HuH-7 (cell line): ENCODE measurements around the gene NR6A1.
"Not testable (repeated sequence)": the region's sequence is repeated elsewhere in the genome, so short reads cannot be mapped to it uniquely, and the experiment has no call there.

Experiments
- DNase-seq: peaks from one replicate; pipeline ENCODE4 v3.0.0; 2011; ENCODE audit warnings: low spot score

Gene NR6A1

DNA sequence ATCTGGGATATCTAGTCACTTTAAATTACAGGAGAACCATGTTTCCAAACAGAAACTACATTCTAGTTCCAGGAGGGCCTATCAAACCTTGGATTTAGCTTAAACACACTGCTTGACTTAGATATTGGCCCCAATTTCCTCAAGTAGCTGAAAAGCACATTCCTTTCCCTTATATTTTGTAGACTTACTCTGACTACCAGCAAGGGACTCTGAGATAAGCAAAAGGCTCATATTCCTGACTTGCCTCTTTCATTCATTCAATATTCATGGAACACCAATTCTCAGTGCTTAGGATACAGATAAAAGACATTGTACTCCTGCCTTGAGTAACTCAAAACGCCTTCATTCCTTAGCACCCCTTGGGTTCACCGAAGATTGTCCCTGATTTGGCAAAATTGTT, 11.8 kb downstream of the NR6A1 start:
- DNase-seq, result no peak

DNA sequence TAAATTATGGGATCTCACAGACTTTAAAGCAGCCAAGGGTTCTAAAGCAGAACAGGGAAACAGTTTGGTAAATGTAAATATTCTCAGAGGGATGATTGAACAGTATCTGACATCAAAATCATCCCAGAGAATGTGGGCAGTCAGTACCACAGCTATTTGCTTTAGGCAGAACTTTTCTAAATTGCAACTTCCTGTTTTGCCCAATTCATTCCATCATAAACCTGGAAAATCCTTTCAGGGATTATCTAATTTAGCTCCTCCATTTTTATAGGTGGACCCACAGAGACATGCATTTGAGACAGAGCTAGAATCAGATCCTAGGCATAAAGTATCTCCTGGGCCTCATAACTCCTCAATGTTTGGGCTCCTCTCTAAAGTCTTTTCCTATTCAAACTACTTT, 12.4 kb downstream of the NR6A1 start:
- DNase-seq, result no peak

DNA sequence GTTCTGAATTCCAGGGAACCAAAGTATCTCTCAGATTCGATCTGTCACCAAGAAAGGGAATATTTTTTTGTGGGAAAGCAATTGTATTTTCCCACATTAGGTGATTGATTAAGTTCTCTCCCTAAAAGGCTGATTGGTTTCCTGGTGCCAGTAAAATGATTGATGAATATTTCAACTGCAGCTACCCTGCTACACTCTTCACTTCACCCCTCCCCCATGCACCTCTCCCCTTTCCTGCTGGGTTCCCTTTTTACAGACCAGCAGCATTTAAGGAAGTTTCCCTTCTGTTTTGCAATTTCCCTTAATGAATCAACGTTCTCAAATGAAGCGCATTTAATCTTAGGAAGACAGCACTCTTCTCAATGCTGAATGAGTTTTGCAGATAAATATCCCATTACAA, 13.1 kb downstream of the NR6A1 start:
- no peak for DNase-seq

DNA sequence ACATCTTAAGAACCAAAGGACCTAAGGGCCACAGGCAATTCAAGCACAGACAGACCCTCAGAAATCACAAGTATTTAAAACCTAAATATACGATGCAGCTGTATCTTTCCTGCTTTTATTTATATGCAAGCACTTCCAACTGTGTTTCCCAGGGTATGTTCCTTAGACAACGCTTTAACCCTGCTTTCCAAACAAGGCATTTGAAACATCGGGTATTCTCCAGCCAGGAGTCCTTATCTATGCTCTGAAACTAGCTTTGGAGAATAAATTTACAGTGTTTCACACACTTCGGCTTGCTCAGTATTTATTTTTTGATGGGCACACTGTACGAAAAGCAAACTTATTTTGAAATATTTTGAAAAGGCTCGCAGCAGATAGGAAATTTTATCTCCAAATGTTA, 13.5 kb downstream of the NR6A1 start:
- DNase-seq, result no peak

DNA sequence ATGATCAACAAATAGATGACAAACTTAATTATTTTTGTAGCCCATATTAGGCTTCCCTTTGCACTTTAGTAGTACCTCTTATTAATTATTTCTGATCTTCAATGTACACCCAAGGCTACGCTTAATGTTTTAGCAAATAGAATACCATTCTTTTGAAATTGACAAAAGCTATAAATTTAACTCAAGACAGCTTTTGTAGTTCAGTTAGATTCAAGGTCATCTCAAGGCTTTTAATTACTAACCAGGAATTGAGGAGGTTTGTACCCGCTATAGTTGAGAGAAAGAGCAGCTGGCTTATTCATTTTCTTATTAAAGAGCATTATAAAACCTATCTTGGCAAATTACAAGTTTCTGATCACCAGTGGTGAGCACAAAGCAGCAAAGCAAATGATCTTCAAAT, 15.1 kb downstream of the NR6A1 start:
- no peak for DNase-seq

DNA sequence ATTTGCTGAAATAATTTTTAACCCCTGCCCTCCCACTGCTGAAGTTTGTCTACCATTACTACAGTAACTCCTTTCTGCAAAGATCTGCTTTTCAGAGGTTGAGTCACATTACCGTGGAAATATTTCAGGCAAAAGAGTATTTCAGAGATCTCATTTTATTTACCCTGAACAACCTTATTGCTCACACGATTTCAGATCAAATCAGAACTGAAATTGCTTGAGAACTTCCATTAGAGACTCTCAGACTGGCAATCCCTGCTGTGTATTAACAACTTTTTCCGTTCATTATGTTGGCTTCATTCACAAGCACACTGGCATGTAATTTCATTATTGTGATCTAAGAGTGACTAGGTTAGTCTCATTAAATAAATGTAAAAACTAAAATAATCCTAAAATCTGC, 16.1 kb downstream of the NR6A1 start:
- DNase-seq, result no peak

DNA sequence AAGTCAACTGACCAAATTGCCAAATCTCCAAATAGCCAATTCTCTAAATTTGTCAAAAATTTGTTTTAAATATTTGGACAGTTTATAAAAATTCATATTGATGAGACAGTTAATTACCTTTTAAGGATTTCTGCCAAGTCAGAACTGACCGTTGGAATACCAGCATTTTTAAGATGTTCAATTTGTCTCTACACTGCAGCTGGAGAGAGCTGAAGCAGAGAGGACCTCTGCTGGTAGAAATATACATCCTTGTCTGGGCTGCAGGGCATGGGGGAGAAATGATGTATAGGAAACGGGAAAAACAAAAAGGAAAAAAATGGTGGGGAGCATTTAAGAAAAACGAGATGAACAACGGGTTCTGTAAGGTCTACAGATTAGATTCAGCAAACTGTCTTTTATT, 16.8 kb downstream of the NR6A1 start:
- no peak for DNase-seq

DNA sequence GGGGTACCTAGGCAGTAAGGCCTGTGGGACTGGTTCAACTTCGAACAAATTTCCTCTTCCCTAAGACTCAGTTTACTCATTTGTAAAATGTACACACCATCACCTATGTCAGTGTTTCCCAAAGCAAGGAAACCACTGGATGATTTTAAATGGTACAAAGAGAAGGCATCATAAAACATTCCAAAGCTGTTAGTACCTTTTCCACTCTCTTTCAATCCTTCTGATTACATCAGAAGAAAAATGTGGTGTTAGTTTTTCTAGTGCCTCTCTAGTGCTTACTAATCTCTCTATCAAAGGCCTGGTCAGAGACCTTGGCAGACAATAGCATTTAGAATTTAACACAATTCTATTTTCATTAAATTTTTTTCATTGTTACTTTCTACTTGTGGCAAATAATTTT, 18.1 kb downstream of the NR6A1 start:
- no peak for DNase-seq

DNA sequence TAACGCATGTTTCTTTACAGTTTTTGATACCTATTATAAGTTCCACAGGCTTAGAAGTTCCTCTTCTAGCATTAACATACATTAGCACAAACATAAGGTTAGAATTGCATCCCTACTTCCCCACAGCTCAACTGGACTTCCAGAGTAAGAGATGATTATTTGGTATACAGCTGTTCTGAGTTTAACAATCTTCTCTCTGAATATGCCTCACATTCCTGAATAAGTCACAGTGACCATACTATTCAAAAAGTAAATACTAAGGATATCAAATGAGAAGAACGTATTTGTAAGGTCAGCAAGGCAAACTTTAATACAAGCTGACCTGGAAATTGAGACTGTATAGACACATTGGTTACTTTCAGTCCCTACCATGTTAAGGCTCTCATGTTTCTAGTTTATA, 21.3 kb downstream of the NR6A1 start:
- no peak for DNase-seq

DNA sequence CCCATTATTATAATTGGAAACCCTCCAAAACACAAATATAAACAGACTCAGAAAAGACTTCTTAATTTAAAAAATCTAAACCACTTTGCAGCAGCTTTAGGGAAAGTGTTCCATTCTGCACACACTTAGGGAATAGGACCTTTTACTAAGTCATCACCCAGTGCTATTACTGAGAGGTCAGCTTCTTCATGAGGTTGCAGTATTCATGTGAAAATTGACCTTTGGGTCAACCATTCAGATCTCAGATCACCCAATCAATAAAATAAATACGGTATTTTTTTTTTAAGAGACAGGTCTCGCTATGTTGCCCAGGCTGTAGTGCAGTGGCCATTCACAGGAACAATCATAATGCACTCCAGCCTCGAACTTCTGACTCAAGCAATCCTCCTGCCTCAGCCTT, 21.8 kb downstream of the NR6A1 start:
- DNase-seq, result no peak

DNA sequence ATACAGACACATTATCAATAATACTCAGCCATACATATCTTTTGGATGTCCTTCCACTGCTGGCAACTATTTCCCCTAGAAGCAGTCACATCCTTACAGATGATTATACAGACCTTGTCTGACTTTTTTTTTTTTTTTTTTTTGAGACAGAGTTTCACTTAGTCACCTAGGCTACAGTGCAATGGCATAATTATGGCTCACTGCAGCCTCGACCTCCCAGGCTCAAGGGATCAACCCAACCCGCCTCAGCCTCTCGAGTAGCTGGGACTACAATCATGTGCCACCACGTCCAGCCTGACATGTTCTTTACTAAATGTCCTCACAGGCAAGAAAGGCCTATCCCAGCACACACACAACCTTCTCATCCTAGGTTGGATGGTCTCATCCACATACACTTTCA, 24.0 kb downstream of the NR6A1 start:
- no peak for DNase-seq

DNA sequence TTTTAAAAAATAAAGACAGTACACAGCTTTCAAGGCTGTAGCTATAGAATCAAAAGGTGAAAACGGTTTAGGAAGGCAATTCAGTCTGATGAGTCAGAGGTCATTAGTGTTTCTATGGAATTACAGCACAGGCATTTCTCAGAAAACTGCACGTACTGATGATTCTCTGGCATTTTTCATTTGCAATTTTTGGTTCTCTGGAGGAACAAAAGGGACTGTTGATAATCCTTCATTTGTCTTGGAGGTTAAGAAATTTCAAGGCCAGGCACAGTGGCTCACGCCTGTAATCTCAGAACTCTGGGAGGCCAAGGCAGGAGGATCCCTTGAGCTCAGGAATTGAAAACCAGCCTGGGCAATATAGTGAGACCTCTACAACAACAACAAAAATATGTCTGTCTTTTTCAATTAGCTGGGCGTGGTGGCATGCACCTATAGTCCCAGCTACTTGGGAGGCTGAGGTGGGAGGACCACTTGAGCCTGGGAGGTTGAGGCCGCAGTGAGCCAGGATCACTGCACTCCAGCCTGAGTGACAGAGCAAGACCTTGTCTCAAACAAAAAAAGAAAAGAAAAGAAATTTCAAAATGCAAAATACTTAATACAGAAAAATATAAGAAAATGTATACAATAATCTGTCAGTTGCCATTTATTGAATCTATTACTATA, 27.3 kb downstream of the NR6A1 start:
- DNase-seq, result no peak

DNA sequence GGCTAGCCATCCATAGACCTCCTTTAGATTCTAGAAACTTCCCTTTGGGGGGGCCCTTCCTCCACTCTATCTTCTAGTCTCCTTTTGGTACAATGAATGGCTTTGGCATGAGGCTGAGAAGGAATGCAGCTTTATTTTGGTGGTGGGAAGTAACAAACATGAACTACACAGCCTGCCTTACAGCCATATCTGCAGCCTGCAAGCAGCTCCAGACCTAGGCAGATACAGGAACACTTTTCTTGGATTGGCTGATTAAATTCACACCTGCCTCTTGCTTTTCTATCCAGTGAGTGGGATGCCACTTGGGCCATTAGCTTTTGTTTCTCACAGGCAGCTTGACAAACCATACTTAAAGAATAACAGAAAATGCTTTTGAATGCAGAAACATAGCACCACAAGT, 28.2 kb downstream of the NR6A1 start:
- no peak for DNase-seq

DNA sequence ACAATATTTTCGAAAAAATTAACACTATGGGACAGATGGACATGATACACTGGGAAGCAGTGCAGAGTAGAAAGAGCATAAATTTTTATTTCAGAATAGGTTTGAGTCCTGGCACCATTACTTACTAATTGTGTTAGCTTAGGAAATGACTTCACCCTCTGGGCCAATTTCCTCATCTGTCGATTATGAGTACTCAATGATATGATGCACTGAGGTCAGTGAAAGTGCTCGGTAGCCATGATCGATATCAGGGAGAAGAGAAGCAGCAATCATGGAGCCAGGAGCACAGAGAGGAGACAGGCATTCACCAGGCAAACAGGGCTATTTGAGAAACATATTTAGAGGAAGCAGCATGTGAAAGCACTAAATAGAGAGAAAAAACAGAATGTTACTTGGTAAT, 29.4 kb downstream of the NR6A1 start:
- DNase-seq, result no peak

DNA sequence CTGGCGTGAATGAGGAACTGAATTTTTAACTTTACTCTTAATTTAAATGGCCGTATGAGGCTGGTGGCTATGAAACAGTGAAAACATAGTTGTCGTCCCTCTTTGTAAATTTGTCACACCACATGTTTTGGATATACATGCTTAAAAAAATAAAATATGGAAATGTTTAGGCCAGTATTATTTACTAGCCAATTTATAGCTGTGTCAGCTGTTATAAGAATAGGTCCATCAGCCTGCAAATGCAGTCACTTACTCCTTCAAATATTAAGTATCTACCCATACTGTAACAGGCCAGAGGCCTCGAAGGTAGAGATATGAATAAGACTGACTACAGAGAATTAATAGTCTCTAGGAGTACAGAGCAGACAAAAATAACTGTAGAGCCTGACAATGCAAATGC, 30.0 kb downstream of the NR6A1 start:
- no peak for DNase-seq

DNA sequence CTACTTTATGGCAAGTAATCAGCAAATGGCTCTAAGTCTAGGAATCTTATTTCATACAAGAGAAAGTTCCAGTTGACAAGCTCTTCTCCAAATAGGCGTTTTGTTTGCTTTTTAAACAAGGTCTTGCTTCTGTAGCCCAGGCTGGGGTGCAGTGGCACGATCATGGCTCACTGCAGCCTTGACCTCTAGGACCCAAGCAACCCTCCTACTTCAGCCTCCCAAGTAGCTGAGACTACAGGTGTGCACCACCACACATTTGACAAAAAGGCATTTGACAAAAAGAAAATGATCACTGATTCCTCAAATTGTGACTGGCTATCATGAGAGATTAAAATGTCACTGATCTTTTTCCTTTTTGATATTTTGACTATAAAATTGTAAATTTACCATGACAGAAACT, 31.8 kb downstream of the NR6A1 start:
- DNase-seq, result no peak

DNA sequence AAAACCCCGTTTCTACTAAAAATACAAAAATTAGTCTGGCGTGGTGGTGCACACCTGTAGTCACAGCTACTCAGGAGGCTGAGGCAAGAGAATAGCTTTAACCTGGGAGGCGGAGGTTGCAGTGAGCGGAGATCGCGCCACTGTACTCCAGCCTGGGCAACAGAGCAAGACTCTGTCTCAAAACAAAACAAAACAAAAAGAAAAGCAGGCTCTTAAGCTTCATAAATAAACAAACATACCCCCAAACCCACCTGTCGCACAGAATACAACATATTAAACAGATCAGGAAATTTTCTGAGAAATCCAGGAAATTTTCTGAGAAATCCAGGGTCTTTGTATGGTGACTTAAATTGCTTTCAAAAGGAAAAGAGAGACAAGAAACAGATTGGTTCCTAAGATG, 33.0 kb downstream of the NR6A1 start:
- DNase-seq, result not testable (repeated sequence)

DNA sequence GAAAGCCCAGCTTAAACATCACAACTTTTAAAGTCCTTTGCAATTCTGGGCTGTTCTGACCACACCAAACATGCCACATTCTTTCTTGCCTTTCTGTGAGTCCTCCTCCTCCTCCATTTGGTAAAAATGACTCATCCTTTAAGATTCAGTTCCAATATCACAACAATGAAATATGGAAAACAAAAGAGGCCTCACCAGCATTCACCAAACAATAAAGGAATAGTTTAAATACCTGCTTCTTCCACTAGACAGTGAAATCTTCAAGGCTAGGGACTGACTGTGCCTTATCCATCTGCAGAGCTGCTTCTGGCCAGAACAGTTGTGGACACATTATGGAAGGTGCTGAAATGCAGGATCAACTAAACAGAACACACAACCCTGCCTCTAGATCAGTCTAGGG, 36.0 kb downstream of the NR6A1 start:
- DNase-seq, result no peak

DNA sequence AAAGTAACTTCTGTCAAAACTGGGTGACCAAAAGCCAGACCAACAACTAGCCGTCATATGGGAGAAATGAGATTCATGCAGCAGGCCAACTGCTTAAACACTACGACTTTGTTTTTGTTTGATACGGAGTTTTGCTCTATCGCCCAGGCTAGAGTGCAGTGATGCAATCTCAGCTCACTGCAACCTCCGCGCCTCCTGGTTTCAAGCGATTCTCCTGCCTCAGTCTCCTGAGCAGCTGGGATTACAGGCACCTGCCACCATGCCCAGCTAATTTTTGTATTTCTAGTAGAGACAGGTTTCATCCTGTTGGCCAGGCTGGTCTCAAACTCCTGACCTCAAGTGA, 36.4 kb downstream of the NR6A1 start:
- not testable (repeated sequence) for DNase-seq

DNA sequence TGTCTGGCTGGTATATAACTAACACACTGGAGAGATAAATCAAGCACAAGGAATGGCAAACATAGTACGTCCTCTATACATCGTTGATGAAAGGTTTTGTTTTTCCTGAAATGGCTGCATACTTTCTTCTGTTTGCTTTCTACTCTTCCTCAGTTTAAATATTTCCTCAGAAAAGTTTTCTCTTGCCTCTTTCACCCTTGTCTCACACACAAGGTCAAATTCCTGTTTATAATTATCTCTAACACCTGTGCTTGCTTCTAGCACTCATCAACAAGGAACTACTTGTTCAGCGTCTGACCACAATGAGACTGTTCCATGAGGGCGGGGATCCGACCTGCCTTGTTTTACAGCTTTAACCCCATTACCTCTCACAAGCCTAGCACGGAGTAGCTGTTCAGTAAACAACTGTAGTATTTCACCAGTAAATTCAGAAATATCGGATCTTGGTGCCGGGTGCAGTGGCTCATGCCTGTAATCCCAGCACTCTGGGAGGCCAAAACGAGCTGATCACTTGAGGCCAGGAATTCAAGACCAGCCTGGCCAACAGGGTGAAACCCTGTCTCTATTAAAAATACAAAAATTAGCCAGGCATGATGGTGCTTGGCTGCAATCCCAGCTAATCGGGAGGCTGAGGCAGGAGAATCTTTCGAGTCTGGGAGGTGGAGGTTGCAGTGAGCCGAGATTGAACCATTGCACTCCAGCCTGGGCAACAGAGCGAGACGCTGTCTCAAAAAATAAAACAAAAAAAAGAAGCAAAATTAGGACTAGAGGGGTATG, 37.0 kb downstream of the NR6A1 start:
- DNase-seq, result peak; percentile 57

DNA sequence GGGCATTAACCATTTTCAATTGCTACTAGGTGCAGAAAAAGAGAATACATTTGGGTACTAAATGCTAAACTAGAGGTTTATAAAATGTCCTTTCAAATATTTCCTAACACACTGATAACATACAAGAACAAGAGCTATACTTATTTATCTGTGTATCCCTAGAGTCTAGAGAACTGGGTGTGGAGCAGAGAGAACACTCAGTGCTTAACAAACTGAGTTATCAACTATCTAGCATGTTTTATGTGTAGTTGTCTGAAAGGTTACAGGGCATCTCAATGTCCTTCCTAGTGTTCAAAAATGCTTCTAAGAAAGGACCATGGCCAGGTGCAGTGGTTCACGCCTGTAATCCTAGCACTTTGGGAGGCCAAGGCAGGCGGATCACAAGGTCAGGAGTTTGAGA, 40.3 kb downstream of the NR6A1 start:
- DNase-seq, result no peak

DNA sequence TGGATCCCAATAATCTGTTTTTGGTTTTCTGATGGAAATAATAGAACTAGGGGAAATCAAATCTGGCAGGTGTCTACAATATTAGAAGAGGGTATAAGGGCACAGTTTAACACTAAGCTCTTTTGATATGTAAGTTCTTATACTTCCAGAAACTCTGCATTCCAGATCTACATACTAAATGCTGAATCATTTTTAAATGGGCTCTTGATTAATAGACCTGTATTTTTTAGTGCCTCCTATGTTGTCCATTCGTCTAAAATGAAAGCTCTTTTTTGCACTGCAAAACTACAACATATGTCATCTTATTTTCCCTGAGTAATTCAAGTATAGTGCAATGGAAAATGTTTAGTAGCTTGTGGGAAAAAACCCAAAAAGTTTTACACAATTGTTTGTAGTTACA, 44.2 kb downstream of the NR6A1 start:
- no peak for DNase-seq

DNA sequence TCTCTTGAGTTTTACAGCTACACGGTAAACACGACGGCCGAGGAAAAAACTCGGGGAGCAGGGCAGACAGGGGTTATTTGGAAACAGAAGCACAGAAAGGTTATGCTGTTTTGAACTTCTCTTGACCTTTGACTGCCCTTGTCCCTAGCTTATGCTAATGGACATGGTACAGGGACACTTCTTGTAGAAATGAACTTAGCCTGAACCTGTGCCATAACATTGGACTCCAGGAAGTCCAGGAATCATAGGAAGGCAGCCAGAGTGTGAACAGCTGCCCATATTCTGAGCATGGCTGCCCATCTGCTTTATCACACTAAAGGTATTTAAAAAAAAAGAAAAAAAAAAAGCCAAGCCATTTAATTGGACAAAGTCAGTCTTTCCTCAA, 46.1 kb downstream of the NR6A1 start:
- DNase-seq, result no peak

DNA sequence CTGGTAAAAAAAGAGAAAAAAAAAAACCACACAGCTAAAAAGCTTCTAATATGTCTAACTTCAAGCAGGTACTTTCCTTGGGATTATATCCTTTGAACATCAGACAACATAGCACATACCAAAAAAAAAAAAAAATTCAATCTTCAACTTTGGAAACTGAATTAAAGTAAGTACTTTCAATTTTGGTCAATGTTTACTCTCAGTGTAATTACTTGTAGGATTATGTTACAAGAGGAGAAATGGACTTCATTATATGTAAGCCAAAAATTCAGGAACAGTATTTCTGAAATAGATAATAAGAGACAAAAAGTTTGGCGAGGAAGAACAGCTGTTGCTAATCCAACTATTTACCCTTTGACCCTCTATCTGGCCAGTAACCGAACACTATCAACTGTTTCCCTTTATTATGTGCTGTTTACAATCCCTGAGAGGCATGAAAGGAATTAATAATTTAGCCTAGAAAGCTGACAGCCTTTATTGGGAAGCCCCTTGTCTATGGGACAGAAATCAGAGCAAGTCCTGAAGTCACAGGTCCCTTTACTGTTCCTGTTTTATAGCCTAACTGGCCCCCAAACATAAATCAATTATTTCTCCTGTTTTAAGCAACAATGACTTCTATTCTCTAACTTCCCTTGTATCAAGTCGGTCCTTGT, 46.6 kb downstream of the NR6A1 start:
- DNase-seq, result no peak
